ENCODE measurements around the gene SLC22A3.

GRCh38 chr6:160431226-160431625 lies 83.0 kb downstream of the SLC22A3 start:
- TF ChIP-seq, protein P1, sequence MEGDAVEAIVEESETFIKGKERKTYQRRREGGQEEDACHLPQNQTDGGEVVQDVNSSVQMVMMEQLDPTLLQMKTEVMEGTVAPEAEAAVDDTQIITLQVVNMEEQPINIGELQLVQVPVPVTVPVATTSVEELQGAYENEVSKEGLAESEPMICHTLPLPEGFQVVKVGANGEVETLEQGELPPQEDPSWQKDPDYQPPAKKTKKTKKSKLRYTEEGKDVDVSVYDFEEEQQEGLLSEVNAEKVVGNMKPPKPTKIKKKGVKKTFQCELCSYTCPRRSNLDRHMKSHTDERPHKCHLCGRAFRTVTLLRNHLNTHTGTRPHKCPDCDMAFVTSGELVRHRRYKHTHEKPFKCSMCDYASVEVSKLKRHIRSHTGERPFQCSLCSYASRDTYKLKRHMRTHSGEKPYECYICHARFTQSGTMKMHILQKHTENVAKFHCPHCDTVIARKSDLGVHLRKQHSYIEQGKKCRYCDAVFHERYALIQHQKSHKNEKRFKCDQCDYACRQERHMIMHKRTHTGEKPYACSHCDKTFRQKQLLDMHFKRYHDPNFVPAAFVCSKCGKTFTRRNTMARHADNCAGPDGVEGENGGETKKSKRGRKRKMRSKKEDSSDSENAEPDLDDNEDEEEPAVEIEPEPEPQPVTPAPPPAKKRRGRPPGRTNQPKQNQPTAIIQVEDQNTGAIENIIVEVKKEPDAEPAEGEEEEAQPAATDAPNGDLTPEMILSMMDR (conservative IDR thresholded peaks at IDR 0.05 in 1 of 2, IDR thresholded peaks at IDR 0.05 in 1 of 2; ENCODE audit: low read depth in 1 of 2, low read length in 2 of 2) = no peak
- TF ChIP-seq EZH2 (IDR thresholded peaks at IDR 0.05; ENCODE audit: low read length, missing control alignments) = no peak

All from fibroblast of lung (primary cell).